ENCODE results near the gene NHS. TPM values are rescaled to one million over a fixed set of nuclear protein-coding genes. Genes with fewer than 3 reads are reported as not detected.

The NHS gene
- total RNA-seq, 1 donor from 2014 or later, result 8.3 TPM

GRCh38 chrX:17628976-17629375 is 254.0 kb downstream of the NHS start:
- DNase-seq (ENCODE audit: extremely low spot score in 2 of 2), result no peak
- H3K27me3 ChIP-seq, result no peaks in the 10 kb centered on the region
- H3K27ac ChIP-seq, result no peak overlapping the region
- H3K4me3 ChIP-seq, result no peak overlapping the region
- H3K4me1 ChIP-seq, result no peaks in the 10 kb centered on the region
- TF ChIP-seq POLR2AphosphoS5 (IDR thresholded peaks at IDR 0.05; ENCODE audit: insufficient read depth in 1 of 2, low read depth in 1 of 2) (no peak), POLR2A (IDR thresholded peaks at IDR 0.05) (no peak)
- TF ChIP-seq, protein P1, sequence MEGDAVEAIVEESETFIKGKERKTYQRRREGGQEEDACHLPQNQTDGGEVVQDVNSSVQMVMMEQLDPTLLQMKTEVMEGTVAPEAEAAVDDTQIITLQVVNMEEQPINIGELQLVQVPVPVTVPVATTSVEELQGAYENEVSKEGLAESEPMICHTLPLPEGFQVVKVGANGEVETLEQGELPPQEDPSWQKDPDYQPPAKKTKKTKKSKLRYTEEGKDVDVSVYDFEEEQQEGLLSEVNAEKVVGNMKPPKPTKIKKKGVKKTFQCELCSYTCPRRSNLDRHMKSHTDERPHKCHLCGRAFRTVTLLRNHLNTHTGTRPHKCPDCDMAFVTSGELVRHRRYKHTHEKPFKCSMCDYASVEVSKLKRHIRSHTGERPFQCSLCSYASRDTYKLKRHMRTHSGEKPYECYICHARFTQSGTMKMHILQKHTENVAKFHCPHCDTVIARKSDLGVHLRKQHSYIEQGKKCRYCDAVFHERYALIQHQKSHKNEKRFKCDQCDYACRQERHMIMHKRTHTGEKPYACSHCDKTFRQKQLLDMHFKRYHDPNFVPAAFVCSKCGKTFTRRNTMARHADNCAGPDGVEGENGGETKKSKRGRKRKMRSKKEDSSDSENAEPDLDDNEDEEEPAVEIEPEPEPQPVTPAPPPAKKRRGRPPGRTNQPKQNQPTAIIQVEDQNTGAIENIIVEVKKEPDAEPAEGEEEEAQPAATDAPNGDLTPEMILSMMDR (IDR thresholded peaks at IDR 0.05), result no peak
- no peaks in the 10 kb centered on the region for H3K36me3 ChIP-seq
- no peaks in the 10 kb centered on the region for H3K9me3 ChIP-seq
- intact Hi-C loops (cut with DNase I), result no loop called here

DNA sequence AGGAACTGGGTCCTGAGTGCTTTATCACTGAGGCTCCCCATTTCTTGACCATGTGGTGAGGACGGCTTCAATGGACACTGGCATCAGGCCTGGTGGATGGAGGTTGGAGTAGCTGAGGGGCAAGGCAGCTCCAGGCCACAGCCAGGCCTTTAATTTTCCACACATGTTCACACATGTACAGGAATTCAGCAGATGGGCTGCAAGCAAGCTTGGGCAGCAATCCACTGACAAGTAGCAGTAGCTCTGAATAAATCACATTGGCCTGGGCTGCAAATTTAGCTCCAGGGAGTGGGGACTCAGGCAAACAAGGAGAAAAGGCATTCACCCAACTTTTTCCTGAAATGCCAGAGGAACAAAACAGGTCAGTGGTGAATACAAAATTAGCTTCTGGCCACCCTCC is 254.5 kb downstream of the NHS start:
- intact Hi-C loops (cut with DNase I), result no loop called here
- Histone ChIP-seq H3K27ac (no peak overlapping the region), H3K9me3 (no peaks in the 10 kb centered on the region), H3K4me1 (no peaks in the 10 kb centered on the region), H3K27me3 (no peaks in the 10 kb centered on the region), H3K4me3 (no peak overlapping the region), H3K36me3 (no peaks in the 10 kb centered on the region)
- TF ChIP-seq POLR2AphosphoS5 (IDR thresholded peaks at IDR 0.05; ENCODE audit: insufficient read depth in 1 of 2, low read depth in 1 of 2) (no peak), POLR2A (IDR thresholded peaks at IDR 0.05) (no peak)
- TF ChIP-seq, protein P1 (IDR thresholded peaks at IDR 0.05), result no peak
- no peak for DNase-seq (ENCODE audit: extremely low spot score in 2 of 2)

DNA sequence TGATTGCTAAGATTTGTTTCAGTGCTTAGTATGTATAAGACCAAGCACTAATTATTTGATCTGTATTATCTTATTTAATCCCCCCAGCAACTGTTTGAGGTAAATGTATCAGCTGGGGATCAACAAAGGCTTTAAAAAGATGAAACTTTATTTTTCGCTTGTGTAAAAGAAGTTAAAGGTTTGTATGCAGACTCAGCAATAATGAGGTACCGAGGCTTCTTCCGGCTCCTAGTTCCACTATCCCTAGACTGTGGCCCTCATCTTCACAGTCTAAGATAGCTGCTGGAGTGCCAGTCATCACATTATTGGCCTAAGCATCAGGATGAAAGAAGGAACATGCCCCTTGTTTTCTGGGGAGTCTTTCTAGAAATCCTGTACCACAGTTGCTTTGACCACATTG is 256.6 kb downstream of the NHS start:
- Histone ChIP-seq H3K9me3 (no peaks in the 10 kb centered on the region), H3K4me1 (peaks cover 5% of the 10 kb centered on the region), H3K27me3 (no peaks in the 10 kb centered on the region), H3K4me3 (no peak overlapping the region), H3K36me3 (no peaks in the 10 kb centered on the region), H3K27ac (no peak overlapping the region)
- no peak for DNase-seq (ENCODE audit: extremely low spot score in 2 of 2)
- intact Hi-C loops (cut with DNase I), result no loop called here
- TF ChIP-seq POLR2AphosphoS5 (IDR thresholded peaks at IDR 0.05; ENCODE audit: insufficient read depth in 1 of 2, low read depth in 1 of 2) (no peak), POLR2A (IDR thresholded peaks at IDR 0.05) (no peak)
- TF ChIP-seq, protein P1 (IDR thresholded peaks at IDR 0.05), result no peak

DNA sequence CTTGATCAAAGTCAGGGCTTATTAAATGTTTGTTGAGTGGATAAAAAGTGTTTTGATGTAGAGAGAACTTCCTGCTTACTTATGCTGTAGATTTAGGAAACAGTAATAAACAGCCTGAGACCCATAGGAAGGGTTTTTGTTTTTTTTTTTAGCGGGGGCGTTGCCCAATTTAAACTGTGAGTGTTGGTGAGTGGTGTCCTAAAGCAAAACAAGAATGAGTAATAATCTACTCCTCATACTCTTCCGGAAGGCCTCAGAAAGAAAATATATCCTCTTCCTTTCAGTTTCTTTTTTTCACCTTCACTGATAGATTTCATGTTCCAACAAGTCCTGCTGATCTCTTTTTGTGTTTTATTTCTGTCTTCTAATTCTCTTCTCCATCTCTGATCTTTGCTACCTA is 257.9 kb downstream of the NHS start:
- Histone ChIP-seq H3K4me3 (no peak overlapping the region), H3K27me3 (no peaks in the 10 kb centered on the region), H3K36me3 (no peaks in the 10 kb centered on the region), H3K4me1 (peaks cover 5% of the 10 kb centered on the region), H3K27ac (no peak overlapping the region), H3K9me3 (no peaks in the 10 kb centered on the region)
- DNase-seq (ENCODE audit: extremely low spot score in 2 of 2), result no peak
- intact Hi-C loops (cut with DNase I), result no loop called here
- TF ChIP-seq, protein P1 (IDR thresholded peaks at IDR 0.05), result no peak
- TF ChIP-seq POLR2AphosphoS5 (IDR thresholded peaks at IDR 0.05; ENCODE audit: insufficient read depth in 1 of 2, low read depth in 1 of 2), result peak in 1 of 2 donors; percentile 8

- DNase-seq (ENCODE audit: extremely low spot score in 2 of 2), result no peak
- intact Hi-C loops (cut with DNase I), result no loop called here
- no peaks in the 10 kb centered on the region for H3K27me3 ChIP-seq
- H3K27ac ChIP-seq, result no peak overlapping the region
- no peak for TF ChIP-seq POLR2A (IDR thresholded peaks at IDR 0.05)
- TF ChIP-seq, protein P1 (IDR thresholded peaks at IDR 0.05), result no peak
- TF ChIP-seq POLR2AphosphoS5 (IDR thresholded peaks at IDR 0.05; ENCODE audit: insufficient read depth in 1 of 2, low read depth in 1 of 2), result no peak
- H3K36me3 ChIP-seq, result no peaks in the 10 kb centered on the region
- no peaks in the 10 kb centered on the region for H3K9me3 ChIP-seq
- H3K4me1 ChIP-seq, result peaks cover 5% of the 10 kb centered on the region
- no peak overlapping the region for H3K4me3 ChIP-seq
Measured at GRCh38 chrX:17633546-17633945, 258.5 kb downstream of the NHS start.

Data from vagina (tissue), 2 donors.